Liver (tissue), 3 donors: ENCODE results near the gene TTC28.

ENCODE experiments used
- EGR1 ChIP-seq, 2 donors: IDR thresholded peaks; 2 replicates each; pipeline ENCODE4 v1.6.1; 2016 to 2018; ENCODE audit warnings: antibody characterized with exemption in 2 of 2, low read depth in 2 of 2
- GABPA ChIP-seq, 2 donors: IDR thresholded peaks in 1 of 2; conservative IDR thresholded peaks in 1 of 2; 2 replicates each; pipeline ENCODE4 v1.6.1; 2016; ENCODE audit warnings: antibody characterized with exemption in 2 of 2, mild to moderate bottlenecking in 1 of 2, moderate library complexity in 1 of 2
- JUND ChIP-seq, 2 donors: IDR thresholded peaks; 2 replicates each; pipeline ENCODE4 v1.6.1; 2016; ENCODE audit warnings: antibody characterized with exemption in 2 of 2
- RAD21 ChIP-seq, 2 donors: IDR thresholded peaks; 2 replicates each; pipeline ENCODE4 v1.6.1; 2016; ENCODE audit warnings: antibody characterized with exemption in 2 of 2, mild to moderate bottlenecking in 2 of 2
- RXRA ChIP-seq, 2 donors: IDR thresholded peaks; 2 replicates each; pipeline ENCODE4 v1.6.1; 2017 to 2018; ENCODE audit warnings: antibody characterized with exemption in 2 of 2, mild to moderate bottlenecking in 1 of 2
- SP1 ChIP-seq: IDR thresholded peaks from 2 replicates; pipeline ENCODE4 v1.6.1; 2018; ENCODE audit warnings: antibody characterized with exemption, mild to moderate bottlenecking
- TAF1 ChIP-seq: conservative IDR thresholded peaks from 2 replicates; pipeline ENCODE4 v1.6.1; 2016; ENCODE audit warnings: antibody characterized with exemption, mild to moderate bottlenecking
- YY1 ChIP-seq: IDR thresholded peaks from 2 replicates; pipeline ENCODE4 v1.6.1; 2016; ENCODE audit warnings: antibody characterized with exemption, mild to moderate bottlenecking
- TF ChIP-seq, protein P1 (sequence below): fragments of 150-350 bp; IDR thresholded peaks from 2 replicates; pipeline ENCODE4 v1.5.1; 2017; ENCODE audit warnings: improper control_type of control experiment, low read depth, low read length; ENCODE audit not compliant: missing input control
- TF ChIP-seq, protein P2 (sequence below): IDR thresholded peaks from 2 replicates; pipeline ENCODE4 v1.6.1; 2016; ENCODE audit warnings: antibody characterized with exemption
- TF ChIP-seq, protein P3 (sequence below): IDR thresholded peaks from 2 replicates; pipeline ENCODE4 v1.6.1; 2016; ENCODE audit warnings: antibody characterized with exemption, mild to moderate bottlenecking
- TF ChIP-seq, protein P4 (sequence below): IDR thresholded peaks from 2 replicates; pipeline ENCODE4 v1.6.1; 2016; ENCODE audit warnings: antibody characterized with exemption
- donor health status: healthy.
- donor health status: healthy.

DNA sequence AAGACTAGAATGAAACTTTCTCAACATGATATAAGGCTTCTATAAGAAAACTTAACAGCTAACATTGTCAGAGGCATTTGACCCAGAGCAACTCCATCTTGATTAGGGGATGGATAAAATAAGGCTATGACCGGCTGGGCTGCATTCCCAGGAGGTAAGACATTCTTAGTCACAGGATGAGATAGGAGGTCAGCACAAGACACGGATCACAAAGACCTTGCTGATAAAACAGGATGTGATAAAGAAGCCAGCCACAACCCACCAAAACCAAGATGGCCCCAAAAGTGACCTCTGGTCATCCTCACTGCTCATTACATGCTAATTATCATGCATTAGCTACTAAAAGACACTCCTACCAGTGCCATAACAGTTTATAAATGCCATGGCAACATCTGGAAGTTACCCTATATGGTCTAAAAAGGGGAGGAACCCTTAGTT, 135.2 kb downstream of the TTC28 start:
- TF ChIP-seq YY1: no peak
- TF ChIP-seq, protein P1, sequence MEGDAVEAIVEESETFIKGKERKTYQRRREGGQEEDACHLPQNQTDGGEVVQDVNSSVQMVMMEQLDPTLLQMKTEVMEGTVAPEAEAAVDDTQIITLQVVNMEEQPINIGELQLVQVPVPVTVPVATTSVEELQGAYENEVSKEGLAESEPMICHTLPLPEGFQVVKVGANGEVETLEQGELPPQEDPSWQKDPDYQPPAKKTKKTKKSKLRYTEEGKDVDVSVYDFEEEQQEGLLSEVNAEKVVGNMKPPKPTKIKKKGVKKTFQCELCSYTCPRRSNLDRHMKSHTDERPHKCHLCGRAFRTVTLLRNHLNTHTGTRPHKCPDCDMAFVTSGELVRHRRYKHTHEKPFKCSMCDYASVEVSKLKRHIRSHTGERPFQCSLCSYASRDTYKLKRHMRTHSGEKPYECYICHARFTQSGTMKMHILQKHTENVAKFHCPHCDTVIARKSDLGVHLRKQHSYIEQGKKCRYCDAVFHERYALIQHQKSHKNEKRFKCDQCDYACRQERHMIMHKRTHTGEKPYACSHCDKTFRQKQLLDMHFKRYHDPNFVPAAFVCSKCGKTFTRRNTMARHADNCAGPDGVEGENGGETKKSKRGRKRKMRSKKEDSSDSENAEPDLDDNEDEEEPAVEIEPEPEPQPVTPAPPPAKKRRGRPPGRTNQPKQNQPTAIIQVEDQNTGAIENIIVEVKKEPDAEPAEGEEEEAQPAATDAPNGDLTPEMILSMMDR: no peak
- TF ChIP-seq, protein P2, sequence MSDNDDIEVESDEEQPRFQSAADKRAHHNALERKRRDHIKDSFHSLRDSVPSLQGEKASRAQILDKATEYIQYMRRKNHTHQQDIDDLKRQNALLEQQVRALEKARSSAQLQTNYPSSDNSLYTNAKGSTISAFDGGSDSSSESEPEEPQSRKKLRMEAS: no peak
- TF ChIP-seq GABPA (IDR thresholded peaks at IDR 0.05 in 1 of 2, conservative IDR thresholded peaks at IDR 0.05 in 1 of 2): no peak
- TF ChIP-seq SP1: no peak
- no peak for TF ChIP-seq RAD21 (IDR thresholded peaks at IDR 0.05)
- TF ChIP-seq, protein P3, sequence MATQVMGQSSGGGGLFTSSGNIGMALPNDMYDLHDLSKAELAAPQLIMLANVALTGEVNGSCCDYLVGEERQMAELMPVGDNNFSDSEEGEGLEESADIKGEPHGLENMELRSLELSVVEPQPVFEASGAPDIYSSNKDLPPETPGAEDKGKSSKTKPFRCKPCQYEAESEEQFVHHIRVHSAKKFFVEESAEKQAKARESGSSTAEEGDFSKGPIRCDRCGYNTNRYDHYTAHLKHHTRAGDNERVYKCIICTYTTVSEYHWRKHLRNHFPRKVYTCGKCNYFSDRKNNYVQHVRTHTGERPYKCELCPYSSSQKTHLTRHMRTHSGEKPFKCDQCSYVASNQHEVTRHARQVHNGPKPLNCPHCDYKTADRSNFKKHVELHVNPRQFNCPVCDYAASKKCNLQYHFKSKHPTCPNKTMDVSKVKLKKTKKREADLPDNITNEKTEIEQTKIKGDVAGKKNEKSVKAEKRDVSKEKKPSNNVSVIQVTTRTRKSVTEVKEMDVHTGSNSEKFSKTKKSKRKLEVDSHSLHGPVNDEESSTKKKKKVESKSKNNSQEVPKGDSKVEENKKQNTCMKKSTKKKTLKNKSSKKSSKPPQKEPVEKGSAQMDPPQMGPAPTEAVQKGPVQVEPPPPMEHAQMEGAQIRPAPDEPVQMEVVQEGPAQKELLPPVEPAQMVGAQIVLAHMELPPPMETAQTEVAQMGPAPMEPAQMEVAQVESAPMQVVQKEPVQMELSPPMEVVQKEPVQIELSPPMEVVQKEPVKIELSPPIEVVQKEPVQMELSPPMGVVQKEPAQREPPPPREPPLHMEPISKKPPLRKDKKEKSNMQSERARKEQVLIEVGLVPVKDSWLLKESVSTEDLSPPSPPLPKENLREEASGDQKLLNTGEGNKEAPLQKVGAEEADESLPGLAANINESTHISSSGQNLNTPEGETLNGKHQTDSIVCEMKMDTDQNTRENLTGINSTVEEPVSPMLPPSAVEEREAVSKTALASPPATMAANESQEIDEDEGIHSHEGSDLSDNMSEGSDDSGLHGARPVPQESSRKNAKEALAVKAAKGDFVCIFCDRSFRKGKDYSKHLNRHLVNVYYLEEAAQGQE: no peak
- TF ChIP-seq JUND (IDR thresholded peaks at IDR 0.05): no peak
- TF ChIP-seq, protein P4, sequence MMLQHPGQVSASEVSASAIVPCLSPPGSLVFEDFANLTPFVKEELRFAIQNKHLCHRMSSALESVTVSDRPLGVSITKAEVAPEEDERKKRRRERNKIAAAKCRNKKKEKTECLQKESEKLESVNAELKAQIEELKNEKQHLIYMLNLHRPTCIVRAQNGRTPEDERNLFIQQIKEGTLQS: no peak
- TF ChIP-seq RXRA (IDR thresholded peaks at IDR 0.05): no peak
- TF ChIP-seq TAF1: no peak
- no peak for TF ChIP-seq EGR1 (IDR thresholded peaks at IDR 0.05; ENCODE audit: low read depth in 2 of 2)
